PFSK-1 (cell line): ENCODE results near the gene GP1BB.

Source experiments
- FOXP2 ChIP-seq: optimal IDR thresholded peaks from 2 replicates; pipeline ENCODE3; 2011; ENCODE audit warnings: borderline replicate concordance, control low read depth, inconsistent platforms; ENCODE audit not compliant: insufficient read depth; ENCODE audit errors: extremely low read length, extremely low read depth
- POLR2AphosphoS5 ChIP-seq: IDR thresholded peaks from 2 replicates; pipeline ENCODE4 v1.6.1; 2012; ENCODE audit warnings: low read depth, mild to moderate bottlenecking, control low read depth, low read length, moderate library complexity
- REST ChIP-seq, 2 experiments: IDR thresholded peaks; 2 replicates each; pipeline versions ENCODE4 v1.6.1 to v1.8.0; 2011 to 2012; ENCODE audit warnings: low read depth in 2 of 2, low read length in 2 of 2, control low read depth in 1 of 2, inconsistent platforms in 1 of 2, mild to moderate bottlenecking in 1 of 2, moderate library complexity in 1 of 2; ENCODE audit not compliant: insufficient read depth in 1 of 2
- SIN3A ChIP-seq: IDR thresholded peaks from 2 replicates; pipeline ENCODE4 v1.6.1; 2012; ENCODE audit warnings: mild to moderate bottlenecking, low read length, moderate library complexity, borderline replicate concordance; ENCODE audit not compliant: insufficient read depth
- TAF1 ChIP-seq: IDR thresholded peaks from 2 replicates; pipeline ENCODE4 v1.6.1; 2012; ENCODE audit warnings: low read length, control low read depth, borderline replicate concordance; ENCODE audit not compliant: insufficient read depth

Gene GP1BB

GRCh38 chr22:19739911-19740449, 16.6 kb downstream of the GP1BB start:
- TF ChIP-seq TAF1 (no peak), REST (IDR thresholded peaks at IDR 0.05; ENCODE audit: insufficient read depth in 1 of 2, low read depth in 2 of 2, low read length in 2 of 2) (no peak), SIN3A (no peak), FOXP2 (no peak), POLR2AphosphoS5 (no peak)

DNA sequence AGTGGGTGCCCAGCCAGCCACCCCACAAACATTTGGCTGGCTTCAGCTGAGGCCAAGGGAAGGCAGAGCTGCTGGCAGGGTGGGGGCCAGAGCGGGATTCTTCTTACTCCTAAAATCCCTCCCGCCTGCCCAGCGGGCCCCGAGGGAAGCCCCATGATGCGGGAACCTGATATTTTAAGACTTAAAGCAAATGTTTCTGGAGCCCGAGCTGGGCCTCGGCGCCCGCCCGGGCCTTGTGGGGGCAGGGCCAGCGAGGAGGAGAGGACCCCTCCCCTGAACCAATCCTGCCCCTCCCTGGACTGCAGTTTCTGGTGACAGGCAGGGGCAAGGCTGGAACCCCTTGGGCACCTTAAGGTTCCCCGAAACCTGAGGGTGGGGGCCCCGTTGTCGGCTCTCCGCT, 17.2 kb downstream of the GP1BB start:
- no peak for TF ChIP-seq FOXP2
- TF ChIP-seq REST (IDR thresholded peaks at IDR 0.05; ENCODE audit: insufficient read depth in 1 of 2, low read depth in 2 of 2, low read length in 2 of 2) = no peak
- TF ChIP-seq POLR2AphosphoS5 = no peak
- no peak for TF ChIP-seq TAF1
- no peak for TF ChIP-seq SIN3A

GRCh38 chr22:19741053-19741452, 17.7 kb downstream of the GP1BB start:
- TF ChIP-seq FOXP2 (no peak), POLR2AphosphoS5 (no peak), SIN3A (no peak), REST (IDR thresholded peaks at IDR 0.05; ENCODE audit: insufficient read depth in 1 of 2, low read depth in 2 of 2, low read length in 2 of 2) (no peak), TAF1 (no peak)

DNA sequence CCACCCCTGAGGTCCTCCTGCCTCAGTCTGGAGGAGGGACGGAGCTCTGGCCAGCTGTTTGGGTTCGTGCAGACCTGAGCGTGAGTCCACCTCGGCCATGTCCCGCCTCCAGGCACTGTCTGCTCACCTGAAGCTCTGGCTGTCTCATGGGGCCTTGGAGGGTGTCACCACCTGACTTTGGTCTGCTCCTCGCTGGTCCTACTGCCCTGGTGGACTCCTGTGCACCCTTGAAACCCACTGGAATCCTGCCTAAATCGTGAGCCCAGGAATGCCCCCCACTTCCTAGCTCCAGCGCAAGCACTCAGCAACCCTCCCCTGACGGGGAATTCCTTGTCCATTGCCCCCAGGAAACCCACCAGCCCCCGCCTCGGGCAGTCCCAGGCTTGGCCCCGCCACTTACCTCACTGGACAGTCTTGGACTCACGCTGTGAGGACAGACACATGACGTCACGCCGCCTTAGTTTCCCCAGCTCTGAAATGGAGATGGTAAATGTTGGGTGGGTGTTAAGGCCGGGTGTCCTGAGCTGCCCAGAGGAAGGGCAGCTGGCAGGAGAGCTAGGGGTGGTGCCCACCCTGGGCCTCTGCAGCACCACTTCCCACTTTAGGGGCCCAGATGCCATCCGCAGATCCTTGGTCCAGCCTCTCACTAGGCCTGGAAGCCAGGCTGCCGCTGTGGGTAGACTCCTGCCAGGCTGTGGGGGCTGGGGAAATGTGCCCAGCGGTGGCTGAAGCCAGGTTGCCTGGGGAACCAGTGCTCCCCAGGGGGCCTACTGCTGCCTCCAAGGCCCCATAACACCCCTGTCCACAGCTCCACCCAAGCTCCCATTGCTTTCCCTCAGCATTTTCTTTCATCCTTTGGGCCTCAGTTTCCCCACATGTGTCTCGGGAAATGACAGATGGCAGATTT, 19.1 kb downstream of the GP1BB start:
- no peak for TF ChIP-seq SIN3A

DNA sequence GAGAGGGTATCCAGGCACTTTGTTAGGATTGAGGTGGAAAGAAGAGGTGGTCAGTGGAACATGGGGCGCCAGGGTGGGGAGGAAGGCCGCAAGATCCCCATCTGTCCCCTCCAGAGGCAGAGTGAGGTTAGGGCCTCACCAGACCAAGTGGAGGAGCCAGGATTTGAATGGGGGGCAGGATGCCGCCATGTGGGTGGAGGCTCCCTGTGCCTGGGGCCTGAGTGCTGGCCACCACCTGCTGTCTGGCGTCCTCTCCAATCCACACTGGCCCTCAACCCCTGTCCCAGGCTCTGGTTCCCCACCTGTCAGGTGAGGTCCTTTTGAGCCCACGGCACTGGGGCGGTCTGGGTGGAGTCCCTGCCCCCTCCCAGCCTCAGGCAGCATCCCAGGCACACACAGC, 19.7 kb downstream of the GP1BB start:
- no peak for TF ChIP-seq FOXP2
- no peak for TF ChIP-seq REST (IDR thresholded peaks at IDR 0.05; ENCODE audit: insufficient read depth in 1 of 2, low read depth in 2 of 2, low read length in 2 of 2)
- TF ChIP-seq SIN3A = no peak
- TF ChIP-seq POLR2AphosphoS5 = no peak
- TF ChIP-seq TAF1 = no peak
